ENCODE measurements around the gene CPT1C. TPM values are rescaled to one million over a fixed set of nuclear protein-coding genes. Genes with fewer than 3 reads are reported as not detected.

Gene CPT1C
- total and polyA plus RNA-seq, 2 donors (not counting 3 experiments of a cell fraction or from before 2014, with no cell fraction given), result 45.7 to 80.8 TPM

- DNase-seq (ENCODE audit: low read depth, low spot score), result no peak
These were observed 48.4 kb upstream of the CPT1C start for GRCh38 chr19:49642492-49643035.

More at GRCh38 chr19:49642492-49643035, 48.4 kb upstream of the CPT1C start:
- intact Hi-C loops (cut with micrococcal nuclease), result loop anchor here (5.0 kb wide), 1 partner anchor 190 kb away; the partner anchor contains the start of genes ALDH16A1 and PIH1D1
- H3K27me3 ChIP-seq (ENCODE audit: control insufficient read depth in 2 of 2, insufficient read depth in 2 of 2, low read length in 2 of 2), result no peaks in the 10 kb centered on the region
- POLR2A ChIA-PET, result interaction anchor here (0.6 to 1.2 kb wide), 5 partner anchors 13 to 147 kb away, joined by 3 to 5 read pairs (median 3); partner anchors contain the start of genes BCL2L12, IRF3 and PRMT1
- peak overlapping the region; percentile 85 for H3K27ac ChIP-seq (ENCODE audit: insufficient read depth, low read depth, low read length)
- H3K9ac ChIP-seq (replicated peaks; ENCODE audit: extremely low read depth, insufficient read depth, low read length), result peak overlapping the region; percentile 99
- no peak for FAIRE-seq
- no peaks in the 10 kb centered on the region for H3K9me3 ChIP-seq (replicated peaks; ENCODE audit: control insufficient read depth, insufficient read depth, low read length)
- TF ChIP-seq MAX (IDR thresholded peaks at IDR 0.05; ENCODE audit: insufficient read depth, insufficient read length) (no peak), CTCF (IDR thresholded peaks at IDR 0.05; ENCODE audit: extremely low read depth in 1 of 2, insufficient read depth in 1 of 2, low read depth in 1 of 2, low read length in 2 of 2) (no peak), MYC (IDR thresholded peaks at IDR 0.05; ENCODE audit: low read depth, low read length) (no peak), JUN (IDR thresholded peaks at IDR 0.05; ENCODE audit: borderline replicate concordance, insufficient read depth, insufficient read length, low read depth) (no peak), GATA2 (IDR thresholded peaks at IDR 0.05; ENCODE audit: insufficient read depth, insufficient read length, low read depth, low read length) (no peak), FOS (IDR thresholded peaks at IDR 0.05; ENCODE audit: borderline replicate concordance, insufficient read depth, low read length) (no peak), POLR2A (IDR thresholded peaks at IDR 0.05; ENCODE audit: low read depth, low read length) (no peak), POLR2AphosphoS5 (IDR thresholded peaks at IDR 0.05; ENCODE audit: insufficient read depth, low read depth, low read length) (no peak)
- H3K4me3 ChIP-seq (replicated peaks in 1 of 3; ENCODE audit: insufficient read depth in 1 of 3, low read depth in 1 of 3, low read length in 3 of 3), result peak overlapping the region; percentile 93 to 97 (median 96)
- dilution Hi-C loops (cut with MboI; ENCODE audit: extremely low pct_ligation_motif_present, low sequenced_read_pairs), result no loop called here
- H4K20me1 ChIP-seq (replicated peaks; ENCODE audit: control insufficient read depth, extremely low read depth, insufficient read depth, low read length), result no peaks in the 10 kb centered on the region
- CTCF ChIA-PET, result interaction anchor here (0.9 to 2.4 kb wide), 4 partner anchors 22 to 72 kb away, joined by 3 to 9 read pairs (median 4); partner anchors contain the start of genes BCL2L12, IRF3 and PRMT1
- H3K79me2 ChIP-seq (ENCODE audit: control insufficient read depth, insufficient read depth, low read length), result peaks cover 56% of the 10 kb centered on the region
- no TSS peak for BruUV-seq (replicated peaks)
- peak overlapping the region; percentile 96 for H3K4me2 ChIP-seq (ENCODE audit: insufficient read depth, low read length)
- peaks cover 2 to 17% of the 10 kb centered on the region in 2 experiments for H3K36me3 ChIP-seq (ENCODE audit: control insufficient read depth in 2 of 2, extremely low read depth in 1 of 2, insufficient read depth in 2 of 2, low read length in 2 of 2)
- H3K9me1 ChIP-seq (replicated peaks; ENCODE audit: control insufficient read depth, extremely low read depth, insufficient read depth, low read length), result no peaks in the 10 kb centered on the region
- peak overlapping the region; percentile 42 for H2AFZ ChIP-seq (ENCODE audit: low read depth, low read length)
- peaks cover 33% of the 10 kb centered on the region for H3K4me1 ChIP-seq (ENCODE audit: control insufficient read depth, extremely low read depth, insufficient read depth, low read length)
